Endodermal cell (in vitro differentiated cells): Measurements from ENCODE around the gene CTIF. TPM values are rescaled to one million over a fixed set of nuclear protein-coding genes. Genes with fewer than 3 reads are reported as not detected.
"Not testable (repeated sequence)": the region's sequence is repeated elsewhere in the genome, so short reads cannot be mapped to it uniquely, and the experiment has no call there.

ENCODE experiments used
- DNase-seq: peaks from one replicate; pipeline ENCODE4 v3.0.0-alpha.2; 2017
- H3K27ac ChIP-seq: 2 replicates; pipeline ENCODE4 v1.5.1; 2013; ENCODE audit warnings: mild to moderate bottlenecking, low read depth, low read length, moderate library complexity
- H3K27me3 ChIP-seq: 2 replicates; pipeline ENCODE4 v1.6.1; 2013; ENCODE audit warnings: mild to moderate bottlenecking, low read length, moderate library complexity; ENCODE audit not compliant: insufficient read depth, control insufficient read depth, poor library complexity, severe bottlenecking
- H3K36me3 ChIP-seq: 2 replicates; pipeline ENCODE4 v1.7.0; 2013; ENCODE audit warnings: mild to moderate bottlenecking, low read length, moderate library complexity; ENCODE audit not compliant: control insufficient read depth, insufficient read depth
- H3K4me1 ChIP-seq: one replicate; pipeline ENCODE4 v1.7.0; 2013; ENCODE audit warnings: low read length; ENCODE audit not compliant: control insufficient read depth, insufficient read depth
- H3K4me3 ChIP-seq: 2 replicates; pipeline ENCODE4 v1.5.1; 2013; ENCODE audit warnings: mild to moderate bottlenecking, low read length, moderate library complexity
- H3K9ac ChIP-seq: 2 replicates; pipeline ENCODE4 v1.6.1; 2013; ENCODE audit warnings: mild to moderate bottlenecking, low read length, moderate library complexity; ENCODE audit not compliant: poor library complexity, severe bottlenecking; ENCODE audit errors: extremely low read depth
- H3K9me3 ChIP-seq: 2 replicates; pipeline ENCODE4 v1.6.1; 2013; ENCODE audit warnings: mild to moderate bottlenecking, low read length, moderate library complexity; ENCODE audit not compliant: control insufficient read depth
- H3K27ac Mint-ChIP-seq: 2 replicates; pipeline ENCODE4 v1.8.0; 2020; ENCODE audit warnings: mixed read lengths
- H3K27me3 Mint-ChIP-seq: 2 replicates; pipeline ENCODE4 v1.8.0; 2021; ENCODE audit warnings: mild to moderate bottlenecking, mixed read lengths; ENCODE audit not compliant: insufficient read depth
- H3K36me3 Mint-ChIP-seq: 2 replicates; pipeline ENCODE4 v1.8.0; 2020; ENCODE audit warnings: low read depth, mixed read lengths
- H3K4me1 Mint-ChIP-seq: 2 replicates; pipeline ENCODE4 v1.8.0; 2020; ENCODE audit warnings: mixed read lengths
- H3K4me3 Mint-ChIP-seq: 2 replicates; pipeline ENCODE4 v1.8.0; 2020; ENCODE audit warnings: mild to moderate bottlenecking, moderate library complexity, mixed read lengths
- H3K9me3 Mint-ChIP-seq: 2 replicates; pipeline ENCODE4 v1.8.0; 2020; ENCODE audit warnings: mild to moderate bottlenecking, mixed read lengths
- WGBS, 2 experiments: methylation state at CpG; one replicate each; pipeline versions ENCODE4 v1.1.5 to v1.1.7; 2013; ENCODE audit warnings: missing lambda C conversion rate in 2 of 2, mixed read lengths in 1 of 2; ENCODE audit not compliant: insufficient coverage in 1 of 2, insufficient read length in 1 of 2; 5-methylcytosine and 5-hydroxymethylcytosine counted together
- total RNA-seq, 2 donors: library from RNA; stranded (reverse); fragmentation: NEBNext Ultra II Directional in 1 of 2; extraction: Animal tissue kit (Norgen Biotek cat#: 25700) in 1 of 2; gene quantifications; 2 replicates in 1 of 2; 3 replicates in 1 of 2; pipeline ENCODE4 v1.2.1, GENCODE V29; 2021
- TF ChIP-seq, protein P1 (sequence below): fragments of 200-600 bp; sonication (generic); conservative IDR thresholded peaks from 2 replicates; pipeline ENCODE4 v1.5.0; 2021; ENCODE audit warnings: antibody characterized with exemption, mild to moderate bottlenecking

Gene CTIF
- total RNA-seq, 2 donors from 2014 or later: 33.8 to 41.6 TPM

DNA sequence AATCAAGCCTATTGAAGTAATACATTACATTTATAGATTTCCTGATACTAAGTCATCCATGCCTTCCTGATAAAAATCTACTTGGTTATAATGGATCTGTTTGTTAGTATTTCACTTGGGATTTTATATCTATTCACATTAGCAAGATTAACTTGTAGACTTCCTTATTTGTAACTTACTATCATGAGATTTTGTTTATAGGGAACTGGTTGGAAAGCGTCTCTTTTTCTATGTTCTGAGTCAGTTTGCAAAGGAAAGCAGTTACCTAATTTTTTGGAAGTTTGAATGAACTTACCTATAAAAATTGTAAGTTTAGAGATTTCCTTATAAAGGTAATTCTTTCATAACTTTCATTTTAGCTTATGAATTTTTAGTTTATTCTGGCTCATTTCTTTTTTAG is 270.5 kb downstream of the CTIF start:
- no peak overlapping the region for H3K4me3 ChIP-seq
- Mint-ChIP-seq H3K27me3 (no peaks in the 10 kb centered on the region), H3K36me3 (no peaks in the 10 kb centered on the region), H3K4me1 (peaks cover 15% of the 10 kb centered on the region), H3K27ac (no peak overlapping the region), H3K9me3 (no peaks in the 10 kb centered on the region), H3K4me3 (no peak overlapping the region)
- 100% methylated on average over 1 of the region's 1 CpG; no CpG with 5 or more reads in 1 of the 2 experiments for WGBS, 2 experiments
- no peaks in the 10 kb centered on the region for H3K27me3 ChIP-seq
- TF ChIP-seq, protein P1, sequence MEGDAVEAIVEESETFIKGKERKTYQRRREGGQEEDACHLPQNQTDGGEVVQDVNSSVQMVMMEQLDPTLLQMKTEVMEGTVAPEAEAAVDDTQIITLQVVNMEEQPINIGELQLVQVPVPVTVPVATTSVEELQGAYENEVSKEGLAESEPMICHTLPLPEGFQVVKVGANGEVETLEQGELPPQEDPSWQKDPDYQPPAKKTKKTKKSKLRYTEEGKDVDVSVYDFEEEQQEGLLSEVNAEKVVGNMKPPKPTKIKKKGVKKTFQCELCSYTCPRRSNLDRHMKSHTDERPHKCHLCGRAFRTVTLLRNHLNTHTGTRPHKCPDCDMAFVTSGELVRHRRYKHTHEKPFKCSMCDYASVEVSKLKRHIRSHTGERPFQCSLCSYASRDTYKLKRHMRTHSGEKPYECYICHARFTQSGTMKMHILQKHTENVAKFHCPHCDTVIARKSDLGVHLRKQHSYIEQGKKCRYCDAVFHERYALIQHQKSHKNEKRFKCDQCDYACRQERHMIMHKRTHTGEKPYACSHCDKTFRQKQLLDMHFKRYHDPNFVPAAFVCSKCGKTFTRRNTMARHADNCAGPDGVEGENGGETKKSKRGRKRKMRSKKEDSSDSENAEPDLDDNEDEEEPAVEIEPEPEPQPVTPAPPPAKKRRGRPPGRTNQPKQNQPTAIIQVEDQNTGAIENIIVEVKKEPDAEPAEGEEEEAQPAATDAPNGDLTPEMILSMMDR: no peak
- no peaks in the 10 kb centered on the region for H3K9me3 ChIP-seq
- DNase-seq: no peak
- no peak overlapping the region for H3K9ac ChIP-seq
- no peak overlapping the region for H3K27ac ChIP-seq
- H3K4me1 ChIP-seq: peaks cover 2% of the 10 kb centered on the region
- H3K36me3 ChIP-seq: no peaks in the 10 kb centered on the region

DNA sequence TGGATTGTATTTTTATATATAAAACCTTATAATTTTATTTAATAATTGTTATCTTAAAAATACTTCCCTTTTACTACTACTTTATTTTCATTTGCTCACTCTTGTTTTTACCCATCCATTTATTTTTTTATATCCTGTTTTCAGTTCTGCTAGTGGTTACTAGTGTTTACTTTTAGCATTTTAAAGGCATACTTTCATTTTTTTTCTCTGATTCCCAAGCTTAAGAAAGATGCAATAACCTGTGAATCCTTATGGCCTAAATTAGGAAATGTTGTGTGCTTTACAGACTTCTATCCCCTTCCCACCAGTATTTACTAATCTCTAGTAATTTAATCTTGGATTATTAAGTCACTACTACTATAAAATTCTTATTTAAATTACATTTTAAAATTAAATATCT is 272.0 kb downstream of the CTIF start:
- H3K27me3 ChIP-seq: no peaks in the 10 kb centered on the region
- no peak overlapping the region for H3K9ac ChIP-seq
- no peaks in the 10 kb centered on the region for H3K36me3 ChIP-seq
- Mint-ChIP-seq H3K4me3 (no peak overlapping the region), H3K36me3 (no peaks in the 10 kb centered on the region), H3K27me3 (no peaks in the 10 kb centered on the region), H3K9me3 (no peaks in the 10 kb centered on the region), H3K4me1 (peaks cover 15% of the 10 kb centered on the region), H3K27ac (no peak overlapping the region)
- H3K9me3 ChIP-seq: no peaks in the 10 kb centered on the region
- DNase-seq: no peak
- no peak overlapping the region for H3K4me3 ChIP-seq
- TF ChIP-seq, protein P1: no peak
- H3K27ac ChIP-seq: no peak overlapping the region
- H3K4me1 ChIP-seq: peaks cover 2% of the 10 kb centered on the region

DNA sequence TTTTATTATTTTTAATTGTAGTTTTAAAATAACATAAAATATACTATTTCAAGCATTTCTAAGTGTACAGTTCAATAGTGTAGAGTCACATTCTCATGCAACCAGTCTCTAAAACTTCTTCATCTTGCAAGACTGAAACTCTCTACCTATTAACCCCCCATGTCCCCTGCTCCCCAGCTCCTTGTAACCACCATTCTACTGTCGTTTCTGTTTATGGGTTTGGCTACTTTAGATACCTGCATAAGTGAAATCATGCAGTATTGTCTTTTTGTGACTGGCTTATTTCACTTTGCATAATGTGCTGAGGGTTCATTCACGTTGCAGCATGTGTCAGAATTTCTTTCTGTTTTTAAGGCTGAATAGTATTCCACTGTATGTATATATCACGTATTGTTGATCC is 272.6 kb downstream of the CTIF start:
- Mint-ChIP-seq H3K27me3 (no peaks in the 10 kb centered on the region), H3K4me3 (no peak overlapping the region)
- 98 to 100% methylated on average over 2 to 3 of the region's 3 CpGs for WGBS, 2 experiments

DNA sequence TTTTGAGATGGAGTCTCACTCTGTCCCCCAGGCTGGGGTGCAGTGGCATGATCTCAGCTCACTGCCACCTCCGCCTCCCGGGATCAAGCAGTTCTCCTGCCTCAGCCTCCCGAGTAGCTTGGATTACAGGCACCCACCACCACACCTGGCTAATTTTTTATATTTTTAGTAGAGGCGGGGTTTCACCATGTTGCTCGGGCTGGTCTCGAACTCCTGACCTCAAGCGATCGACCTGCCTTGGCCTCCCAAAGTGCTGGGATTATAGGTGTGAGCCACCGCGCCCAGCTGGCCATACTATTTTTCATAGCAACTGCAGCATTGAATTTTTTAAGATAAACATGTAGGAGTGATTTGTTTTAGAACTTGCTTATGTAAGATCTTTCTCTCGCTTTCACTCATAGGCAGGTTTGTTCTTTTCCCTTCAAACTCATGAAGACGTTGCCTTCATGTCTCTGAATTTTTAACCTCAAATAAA is 273.2 kb downstream of the CTIF start:
- not testable (repeated sequence) for H3K4me3 Mint-ChIP-seq, H3K4me1 ChIP-seq, H3K27ac ChIP-seq, H3K9me3 Mint-ChIP-seq, H3K36me3 ChIP-seq, H3K9me3 ChIP-seq, H3K27ac Mint-ChIP-seq, H3K27me3 ChIP-seq, H3K36me3 Mint-ChIP-seq, H3K27me3 Mint-ChIP-seq, H3K4me3 ChIP-seq, H3K9ac ChIP-seq
- WGBS, 2 experiments: 96 to 98% methylated on average over 8 to 12 of the region's 12 CpGs
- peaks cover 15% of the 10 kb centered on the region for H3K4me1 Mint-ChIP-seq
- DNase-seq: peak; percentile 12

More for the DNA sequence above, 272.6 kb downstream of the CTIF start:
- Histone ChIP-seq H3K27me3 (no peaks in the 10 kb centered on the region), H3K36me3 (no peaks in the 10 kb centered on the region), H3K4me1 (peaks cover 2% of the 10 kb centered on the region), H3K27ac (no peak overlapping the region), H3K9ac (no peak overlapping the region), H3K4me3 (no peak overlapping the region), H3K9me3 (no peaks in the 10 kb centered on the region)
- DNase-seq: peak; percentile 10
- no peak overlapping the region for H3K27ac Mint-ChIP-seq
- H3K36me3 Mint-ChIP-seq: peaks cover 2% of the 10 kb centered on the region
- TF ChIP-seq, protein P1: no peak
- H3K4me1 Mint-ChIP-seq: peaks cover 15% of the 10 kb centered on the region
- H3K9me3 Mint-ChIP-seq: no peaks in the 10 kb centered on the region
